ENCODE results near the gene GP2.
"Not testable (repeated sequence)": the region's sequence is repeated elsewhere in the genome, so short reads cannot be mapped to it uniquely, and the experiment has no call there.

Gene GP2

GRCh38 chr16:20323591-20324117 is 3.7 kb downstream of the GP2 start:
- no peak for DNase-seq (ENCODE audit: low spot score)

- no peak for DNase-seq (ENCODE audit: low spot score)
Observed at GRCh38 chr16:20322696-20323095, 4.6 kb downstream of the GP2 start.

GRCh38 chr16:20321671-20322070 is 5.6 kb downstream of the GP2 start:
- DNase-seq (ENCODE audit: low spot score), result no peak

- not testable (repeated sequence) for DNase-seq (ENCODE audit: low spot score)
Observed at GRCh38 chr16:20321051-20321450, 6.3 kb downstream of the GP2 start.

- no peak for DNase-seq (ENCODE audit: low spot score)
Observed at GRCh38 chr16:20320592-20320991, 6.7 kb downstream of the GP2 start.

GRCh38 chr16:20320178-20320577 is 7.1 kb downstream of the GP2 start:
- no peak for DNase-seq (ENCODE audit: low spot score)

- DNase-seq (ENCODE audit: low spot score), result no peak
Observed at GRCh38 chr16:20319406-20319805, 7.9 kb downstream of the GP2 start.

GRCh38 chr16:20318437-20318836 is 8.9 kb downstream of the GP2 start:
- no peak for DNase-seq (ENCODE audit: low spot score)

- no peak for DNase-seq (ENCODE audit: low spot score)
Observed at GRCh38 chr16:20318006-20318405, 9.3 kb downstream of the GP2 start.

- DNase-seq (ENCODE audit: low spot score), result no peak
Observed at GRCh38 chr16:20317117-20317516, 10.2 kb downstream of the GP2 start.

GRCh38 chr16:20316715-20317114 is 10.6 kb downstream of the GP2 start:
- DNase-seq (ENCODE audit: low spot score), result no peak

GRCh38 chr16:20315764-20316163 is 11.5 kb downstream of the GP2 start:
- DNase-seq (ENCODE audit: low spot score), result no peak

GRCh38 chr16:20314575-20314974 is 12.7 kb downstream of the GP2 start:
- no peak for DNase-seq (ENCODE audit: low spot score)

GRCh38 chr16:20313741-20314140 is 13.6 kb downstream of the GP2 start:
- no peak for DNase-seq (ENCODE audit: low spot score)

GRCh38 chr16:20312536-20313095 is 14.7 kb downstream of the GP2 start:
- DNase-seq (ENCODE audit: low spot score), result not testable (repeated sequence)

- no peak for DNase-seq (ENCODE audit: low spot score)
Observed at GRCh38 chr16:20311548-20311947, 15.8 kb downstream of the GP2 start.

GRCh38 chr16:20310421-20311395 is 16.6 kb downstream of the GP2 start:
- DNase-seq (ENCODE audit: low spot score), result no peak

GRCh38 chr16:20309786-20310185 is 17.5 kb downstream of the GP2 start:
- DNase-seq (ENCODE audit: low spot score), result no peak

- no peak for DNase-seq (ENCODE audit: low spot score)
Observed at GRCh38 chr16:20308801-20309590, 18.3 kb downstream of the GP2 start.

GRCh38 chr16:20308266-20308665 is 19.0 kb downstream of the GP2 start:
- no peak for DNase-seq (ENCODE audit: low spot score)

- no peak for DNase-seq (ENCODE audit: low spot score)
Observed at GRCh38 chr16:20307791-20308190, 19.5 kb downstream of the GP2 start.

- no peak for DNase-seq (ENCODE audit: low spot score)
Observed at GRCh38 chr16:20307240-20307671, 20.1 kb downstream of the GP2 start.
